ENCODE results near the gene ADARB2.

ADARB2 gene

GRCh38 chr10:1209355-1209979 is 527.9 kb downstream of the ADARB2 start:
- no peak for FAIRE-seq

GRCh38 chr10:1208366-1209311 is 528.7 kb downstream of the ADARB2 start:
- FAIRE-seq = no peak

DNA sequence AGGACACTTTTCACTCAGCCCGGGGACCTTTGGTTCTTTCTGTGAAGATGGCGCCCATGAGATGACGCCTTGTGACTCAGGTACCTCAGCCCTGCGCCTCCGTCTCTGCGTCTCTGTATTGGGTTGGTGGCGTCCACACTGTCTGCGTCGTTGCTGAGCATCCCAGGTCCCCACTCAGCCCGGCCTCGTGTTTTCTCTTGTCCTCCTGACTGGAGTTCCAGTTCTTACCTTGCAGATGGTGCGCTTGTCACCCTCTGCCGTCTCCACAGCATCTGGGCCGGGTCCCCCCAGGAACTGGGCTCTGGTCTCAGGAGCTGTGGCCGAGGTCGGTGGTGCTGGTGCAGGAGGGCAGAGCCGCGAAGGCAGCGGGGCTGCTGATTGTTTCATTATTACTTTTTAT is 530.7 kb downstream of the ADARB2 start:
- no peak for FAIRE-seq

DNA sequence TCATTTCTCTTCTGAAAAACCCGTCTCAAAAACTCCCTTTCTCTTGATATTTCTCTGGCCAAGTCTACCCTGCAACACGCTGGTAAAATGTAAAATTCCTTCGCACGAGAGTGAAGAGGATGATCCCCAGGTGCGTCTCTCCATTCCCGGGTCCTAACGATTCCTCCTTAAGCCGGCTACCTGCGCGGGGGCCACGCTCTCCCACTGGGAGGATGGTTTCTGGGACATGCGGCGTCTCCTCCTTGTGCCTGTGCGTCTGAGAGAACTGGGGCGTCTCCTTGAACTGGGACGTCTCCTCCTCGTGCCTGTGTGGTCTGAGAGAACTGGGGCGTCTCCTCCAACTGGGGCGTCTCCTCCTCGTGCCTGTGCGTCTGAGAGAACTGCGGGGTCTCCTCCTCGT is 531.2 kb downstream of the ADARB2 start:
- no peak for FAIRE-seq

DNA sequence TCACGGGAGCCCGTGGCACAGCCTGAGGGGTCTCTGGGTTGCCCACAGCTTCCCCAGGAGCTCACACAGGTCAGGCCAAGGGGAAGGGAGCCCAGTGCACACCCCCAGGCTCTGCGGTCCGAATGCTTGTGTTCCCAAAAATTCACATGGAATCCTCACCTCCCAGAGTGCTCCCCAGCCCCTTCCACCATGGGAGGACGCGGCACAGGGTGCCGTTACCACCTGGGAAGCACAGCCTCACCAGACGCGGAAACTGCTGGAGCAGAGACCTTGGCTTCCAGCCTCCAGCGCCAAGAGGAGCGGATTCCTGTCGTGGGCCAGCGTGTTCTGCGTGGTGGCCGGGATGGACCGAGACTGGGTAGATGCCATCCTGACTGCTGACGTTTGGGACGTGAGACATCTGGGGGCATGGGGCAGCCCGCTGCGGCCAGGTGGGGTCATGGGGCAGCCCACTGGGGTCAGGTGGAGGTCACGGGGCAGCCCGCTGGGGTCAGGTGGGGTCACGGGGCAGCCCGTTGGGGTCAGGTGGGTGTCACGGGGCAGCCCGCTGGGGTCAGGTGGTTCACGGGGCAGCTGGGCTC is 531.8 kb downstream of the ADARB2 start:
- no peak for FAIRE-seq

DNA sequence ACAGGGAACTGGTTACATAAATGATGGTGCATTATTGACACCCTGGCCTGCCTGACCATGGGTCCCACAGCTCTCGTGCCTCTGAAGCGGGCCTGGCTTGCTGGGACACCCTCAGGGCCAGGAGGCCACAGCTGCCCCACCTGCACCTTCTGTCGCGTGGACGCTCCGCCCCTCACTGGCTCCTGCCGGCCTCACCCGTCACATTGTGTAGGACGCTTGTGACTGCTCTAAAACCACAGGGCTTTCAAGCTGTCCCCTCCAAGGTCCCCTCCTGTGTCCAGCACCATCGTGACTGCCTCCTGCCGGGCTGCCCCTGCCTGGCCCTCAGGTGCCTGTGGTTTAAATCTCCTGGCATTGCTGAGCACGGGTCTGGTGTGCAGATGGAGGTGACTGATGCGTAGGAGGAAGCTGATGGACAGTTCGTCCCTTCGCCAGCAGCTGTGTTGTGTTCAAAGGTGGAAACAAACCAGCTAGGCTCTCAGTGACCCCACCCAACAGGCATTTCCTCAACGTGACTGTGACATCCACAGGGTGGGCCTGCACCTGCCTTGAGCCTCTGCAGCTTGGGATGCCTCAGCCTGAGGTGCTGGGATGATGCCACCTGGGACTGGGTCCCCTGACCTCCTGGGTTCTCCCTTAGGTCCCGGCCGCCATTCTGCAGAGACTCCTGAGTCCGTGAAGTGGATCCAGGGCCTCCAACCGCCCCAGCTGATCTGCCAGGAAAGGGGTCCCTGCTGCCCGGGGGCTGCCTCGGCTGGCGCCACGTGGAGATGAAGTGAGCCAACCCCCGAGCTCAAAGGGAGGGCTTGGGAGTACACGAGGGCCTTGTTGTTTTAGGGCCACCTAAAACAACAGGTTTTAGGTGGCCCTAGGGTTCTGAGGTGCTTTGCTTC is 532.6 kb downstream of the ADARB2 start:
- no peak for FAIRE-seq

DNA sequence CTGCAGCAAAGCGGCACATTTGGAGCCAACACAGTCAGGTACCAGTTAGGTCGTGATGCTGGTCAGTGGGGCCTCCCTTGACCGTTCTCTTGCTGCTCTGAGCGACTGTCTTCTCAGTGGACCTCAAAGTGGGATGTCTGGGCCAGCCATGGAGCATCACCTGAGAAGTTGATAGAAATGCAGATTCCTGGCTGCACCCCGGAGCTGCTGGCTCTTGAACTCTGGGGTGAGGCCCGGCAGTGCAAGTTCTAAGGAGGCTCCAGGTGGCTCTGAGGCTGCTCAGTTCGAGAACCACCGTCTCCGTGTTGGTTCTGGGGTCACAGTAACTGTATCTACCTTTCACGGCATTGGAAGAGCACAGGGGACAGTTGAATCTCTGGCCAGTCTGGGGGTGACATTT is 533.6 kb downstream of the ADARB2 start:
- no peak for FAIRE-seq

DNA sequence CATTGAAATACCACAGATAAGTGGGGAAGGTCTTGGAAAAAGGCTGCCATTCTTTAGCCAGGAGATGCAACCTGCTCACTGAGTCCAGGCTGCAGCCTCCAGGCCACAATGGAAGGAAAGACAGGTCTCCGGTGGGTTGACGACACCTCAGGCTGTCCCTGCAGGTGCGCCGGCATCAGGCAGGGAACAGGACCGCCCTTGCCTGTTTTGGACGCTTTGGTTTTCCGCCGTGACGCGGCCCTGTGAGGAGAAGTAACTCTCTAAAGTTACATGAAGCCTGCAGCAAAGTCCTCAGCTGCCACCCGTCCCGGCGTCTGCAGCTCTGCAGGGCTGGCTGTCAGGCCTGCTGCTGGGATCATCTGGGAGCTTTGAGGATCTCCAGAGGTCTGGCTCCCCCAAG is 534.1 kb downstream of the ADARB2 start:
- FAIRE-seq = no peak

GRCh38 chr10:1202343-1202742 is 535.0 kb downstream of the ADARB2 start:
- FAIRE-seq = no peak

DNA sequence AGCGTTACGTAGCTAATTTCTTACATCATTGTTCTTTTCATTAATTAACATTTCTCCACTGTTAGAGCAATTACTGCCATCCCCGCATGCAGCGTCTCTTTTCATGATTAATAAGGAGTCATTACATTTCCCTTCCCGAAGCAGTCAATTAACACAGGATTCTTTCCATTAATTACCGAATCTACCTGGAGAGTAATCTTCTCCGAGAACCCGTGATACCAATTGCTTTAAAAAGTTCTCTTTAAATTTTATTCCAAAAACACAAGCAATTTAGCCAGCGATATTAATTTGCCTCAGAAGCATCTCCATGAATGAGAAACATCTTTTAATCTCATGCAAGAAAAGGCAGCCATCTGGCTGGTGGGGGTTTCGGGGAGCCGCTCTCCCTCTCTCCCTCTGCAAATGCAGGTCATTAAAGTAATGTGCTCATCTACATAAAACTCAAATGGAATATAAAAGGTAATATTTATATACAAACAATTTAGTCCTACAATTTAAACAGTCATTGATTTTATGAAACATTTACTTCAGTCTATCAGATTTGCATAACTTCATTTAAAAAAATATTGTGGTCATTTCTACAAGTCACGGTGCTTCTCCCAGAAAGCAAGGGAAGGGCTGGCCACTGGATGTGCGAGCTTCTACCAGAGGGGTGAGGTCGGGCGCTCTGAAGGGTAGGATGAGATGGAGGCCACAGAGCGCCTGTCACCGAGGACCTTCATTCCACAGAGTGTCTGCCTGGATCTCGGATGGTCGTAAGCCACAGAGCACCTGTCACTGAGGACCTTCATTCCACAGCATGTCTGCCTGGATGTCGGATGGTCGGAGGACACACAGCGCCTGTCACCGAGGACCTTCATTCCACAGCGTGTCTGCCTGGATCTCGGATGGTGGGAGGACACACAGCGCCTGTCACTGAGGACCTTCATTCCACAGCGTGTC is 536.2 kb downstream of the ADARB2 start:
- no peak for FAIRE-seq

DNA sequence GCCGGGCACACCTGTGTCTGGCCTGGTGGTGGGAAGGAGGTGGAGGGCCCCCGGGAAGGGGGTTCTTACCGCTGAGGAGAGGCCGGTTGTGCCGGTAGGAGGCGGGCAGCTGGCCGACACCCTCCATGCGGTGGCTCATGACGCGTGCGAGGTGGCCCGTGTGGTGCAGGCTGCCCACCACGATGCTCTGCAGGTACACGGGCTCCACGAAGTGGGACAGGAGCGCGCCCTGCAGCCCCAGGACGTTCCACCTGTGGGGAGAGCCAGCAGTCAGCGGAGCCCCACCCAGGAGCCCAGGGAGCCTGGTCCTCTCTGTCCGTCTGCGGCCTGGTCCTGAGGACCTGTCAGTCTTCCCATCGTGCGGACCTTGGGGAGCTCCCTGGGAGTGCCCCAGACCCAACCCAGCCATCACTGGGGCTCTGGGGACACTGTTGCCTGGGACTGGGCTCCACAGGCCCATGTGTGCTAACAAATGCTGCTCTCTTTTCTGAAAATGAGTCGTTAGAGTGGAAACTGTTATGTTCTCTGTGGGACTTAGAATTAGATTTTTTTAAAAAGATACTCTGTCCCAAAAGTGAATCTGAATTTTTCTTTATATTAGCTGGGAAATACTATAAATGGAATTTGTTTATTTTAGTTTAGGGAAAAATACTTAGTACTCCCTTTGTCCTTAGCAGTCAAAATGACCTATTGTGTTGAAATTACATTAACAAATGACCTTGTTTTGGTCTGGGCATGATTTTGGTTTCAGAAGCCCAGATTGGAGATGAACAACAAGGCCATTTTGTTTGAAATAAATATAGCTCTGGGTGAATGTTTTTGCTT is 537.2 kb downstream of the ADARB2 start:
- FAIRE-seq = no peak

- FAIRE-seq = no peak
Measured at GRCh38 chr10:1199345-1199673, 538.0 kb downstream of the ADARB2 start.

DNA sequence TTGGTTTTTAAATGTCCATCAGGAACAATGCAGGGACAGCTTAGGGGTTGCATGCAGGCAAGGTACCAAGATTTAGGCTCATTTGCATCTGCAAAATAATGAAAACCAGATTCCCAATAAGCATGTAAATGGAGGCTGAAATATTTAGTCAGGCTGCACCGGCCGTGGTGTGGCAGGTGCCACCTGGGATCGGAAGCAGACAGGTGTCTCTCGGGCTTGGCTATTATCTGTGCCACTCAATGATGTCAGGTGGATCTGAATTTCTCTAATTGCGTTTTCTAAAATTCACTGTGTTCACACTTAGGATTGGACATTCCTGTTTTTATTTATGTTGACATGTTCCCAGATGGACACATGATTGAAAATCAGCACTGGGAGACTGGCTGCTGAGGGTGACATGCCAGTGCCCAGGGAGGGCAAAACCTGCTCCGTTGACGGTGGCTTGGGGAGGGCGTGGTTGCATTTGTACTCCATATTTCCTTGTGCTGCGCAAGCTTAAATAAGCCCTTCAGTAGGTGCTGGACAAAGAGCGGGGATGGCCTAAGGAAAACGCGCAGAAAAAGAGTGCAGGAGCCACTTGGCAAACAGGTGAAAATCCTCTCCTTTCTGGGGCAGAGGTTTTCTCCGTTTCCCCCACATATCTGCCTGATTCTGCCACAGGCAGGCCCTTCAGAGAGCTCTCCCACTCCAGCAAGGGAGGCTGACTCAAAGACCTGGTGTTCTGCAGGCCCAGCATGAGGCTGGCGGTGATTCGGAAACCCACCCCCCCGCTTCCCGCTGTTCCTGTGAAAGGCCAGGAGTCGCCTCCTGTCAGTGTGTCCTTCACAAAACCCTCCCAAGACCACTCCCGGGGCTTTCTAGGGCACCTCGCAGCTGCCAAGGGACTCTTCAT is 538.6 kb downstream of the ADARB2 start:
- FAIRE-seq = no peak

DNA sequence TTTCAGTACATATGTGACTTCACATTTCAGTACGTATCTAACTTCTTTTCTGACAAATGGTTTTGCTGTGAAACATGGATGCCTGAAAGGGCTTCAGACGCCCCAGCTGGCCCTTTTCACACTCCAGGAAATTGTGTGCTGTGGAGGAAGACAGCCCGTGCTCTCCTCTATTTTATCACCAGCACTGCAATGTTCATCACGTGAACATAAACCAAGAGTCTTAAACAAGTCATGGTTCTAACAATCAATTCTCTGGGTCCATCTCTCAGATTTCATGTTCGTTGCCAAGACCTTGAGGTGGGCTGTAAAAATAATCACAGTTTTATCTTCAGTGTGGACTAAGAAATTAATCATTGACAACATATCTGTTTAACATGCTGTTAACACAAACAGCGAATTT is 539.9 kb downstream of the ADARB2 start:
- FAIRE-seq = no peak

- FAIRE-seq = no peak
Measured at GRCh38 chr10:1196656-1197055, 540.7 kb downstream of the ADARB2 start.

- FAIRE-seq = no peak
Measured at GRCh38 chr10:1195828-1196227, 541.5 kb downstream of the ADARB2 start.

DNA sequence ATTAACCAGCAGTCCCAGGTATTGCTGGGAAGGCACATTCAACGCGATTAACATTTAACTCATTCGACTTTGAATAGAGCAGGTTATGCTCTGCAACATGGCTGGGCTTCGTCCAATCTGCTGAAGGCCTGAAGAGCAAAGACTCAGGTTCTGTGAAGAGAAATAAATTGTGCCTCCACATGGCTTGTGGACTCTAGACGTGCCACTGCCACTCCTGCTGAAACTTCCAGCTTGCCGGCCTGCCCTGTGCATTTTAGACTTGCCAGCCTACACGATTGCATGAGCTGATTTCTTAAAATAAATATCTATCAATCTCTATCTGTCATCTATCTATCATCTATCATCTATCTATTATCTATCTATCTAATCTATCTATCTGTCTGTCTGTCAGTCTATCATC is 543.2 kb downstream of the ADARB2 start:
- no peak for FAIRE-seq

DNA sequence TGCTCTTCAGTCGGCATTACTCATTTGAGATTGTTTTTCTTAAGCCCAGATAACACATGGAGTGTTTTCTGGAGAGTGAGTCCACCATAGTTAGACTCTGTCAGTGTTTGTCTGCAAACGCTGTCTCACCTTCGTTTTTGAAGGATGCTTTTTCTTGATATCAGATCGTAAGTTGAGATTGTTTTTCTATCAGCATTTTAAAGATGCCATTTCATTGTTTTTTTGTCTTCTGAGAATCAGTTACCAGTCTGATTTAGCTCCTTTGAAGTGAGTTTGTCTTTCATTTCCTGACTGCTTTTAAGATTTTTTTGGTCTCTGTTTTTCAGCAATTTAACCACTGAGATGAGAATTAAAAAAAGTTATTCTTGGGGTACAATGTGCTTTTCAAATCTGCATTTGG is 543.8 kb downstream of the ADARB2 start:
- no peak for FAIRE-seq

- no peak for FAIRE-seq
Measured at GRCh38 chr10:1191752-1192151, 545.6 kb downstream of the ADARB2 start.

All from colon (tissue), 2 donors.